Vein endothelial cell (primary cell): ENCODE results near the gene BCL11A. TPM values are rescaled to one million over a fixed set of nuclear protein-coding genes. Genes with fewer than 3 reads are reported as not detected.

Experiments used
- total RNA-seq: library from RNA; depleted of rRNA; stranded (reverse); fragments of >200 nt; gene quantifications from 2 replicates; pipeline ENCODE4 v1.2.3, GENCODE V29; 2012

The BCL11A gene
- 0.33 and 0.38 TPM in 2 replicates for total RNA-seq

GRCh38 chr2:60553495-60554073 lies at the start of gene BCL11A:
TSS of gene BCL11A (minus strand) at chr2:60553654. CDS start at chr2:60553270, 384 bp downstream.

Other genes starting within 250 kb of the BCL11A start
- 16.3 and 17.4 TPM in 2 replicates for gene PAPOLG, start 202.6 kb upstream of the BCL11A start, total RNA-seq